HCT116 (cell line): ENCODE data around the gene CCR5AS.

Experiments
- ATAC-seq: fragments of 200-7000 bp; cut with Tn5 transposase; 2 replicates; pipeline ENCODE4 v1.9.1; 2020; ENCODE audit warnings: mild to moderate bottlenecking, moderate library complexity
- BruUV-seq: library from RNA; stranded (reverse); fragments of 400-500 nt; replicated peaks from 2 replicates; lab custom pipeline; 2021; lab: Mats Ljungman, UMichigan
- CTCF ChIA-PET: fragments of 300-600 bp; sonication (Branson Sonifier 250); formaldehyde crosslinking; loops from one replicate; lab custom pipeline; 2021; ENCODE audit warnings: antibody characterized with exemption; lab: Charles Lee
- POLR2A ChIA-PET: fragments of 300-600, 350-600 bp; sonication (Branson Sonifier 250); formaldehyde crosslinking; loops from one replicate; lab custom pipeline; 2021; ENCODE audit warnings: antibody characterized with exemption; lab: Charles Lee
- RAD21 ChIA-PET, 2 experiments: fragments of 300-600 bp; sonication (Branson Sonifier 250); formaldehyde crosslinking; loops; one replicate each; lab custom pipeline; 2023; ENCODE audit warnings: low total read pairs in 2 of 2; ENCODE audit not compliant: uncharacterized antibody in 2 of 2, unreplicated experiment in 2 of 2, low non-redundant PET in 1 of 2; lab: Charles Lee
- DNase-seq: peaks from one replicate; pipeline ENCODE4 v3.0.0-alpha.2; 2010; ENCODE audit warnings: low read depth, low spot score
- H2AFZ ChIP-seq: fragments of 200-600 bp; shearing (Covaris generic), sonication (generic); 2 replicates; pipeline ENCODE4 v1.6.1; 2017; ENCODE audit warnings: low read depth, mixed run types, mixed read lengths, antibody characterized with exemption, low read length; ENCODE audit not compliant: poor library complexity, severe bottlenecking
- H3K27ac ChIP-seq: 2 replicates; pipeline ENCODE4 v1.5.1; 2012; ENCODE audit warnings: low read depth, low read length
- H3K27me3 ChIP-seq: fragments of 200-600 bp; sonication (generic); 2 replicates; pipeline ENCODE4 v1.6.1; 2016; ENCODE audit warnings: mixed run types, low read length, mixed read lengths; ENCODE audit not compliant: insufficient read depth
- H3K36me3 ChIP-seq, 2 experiments: fragments of 200-500 bp in 1 of 2; fragments of 200-600 bp in 1 of 2; sonication (Bioruptor generic) in 1 of 2; sonication (generic) in 1 of 2; 2 replicates each; pipeline versions ENCODE4 v1.5.1 to v1.6.1; 2014 to 2016; ENCODE audit warnings: low read length in 2 of 2, inconsistent platforms in 1 of 2, mixed read lengths in 1 of 2, mixed run types in 1 of 2; ENCODE audit not compliant: insufficient read depth in 2 of 2, control insufficient read depth in 1 of 2
- H3K4me1 ChIP-seq, 2 experiments: fragments of 200-600 bp in 1 of 2; sonication (generic) in 1 of 2; 2 replicates each; pipeline versions ENCODE4 v1.5.1 to v1.6.1; 2012 to 2017; ENCODE audit warnings: low read length in 2 of 2, inconsistent platforms in 1 of 2, mild to moderate bottlenecking in 1 of 2, mixed read lengths in 1 of 2, mixed run types in 1 of 2, moderate library complexity in 1 of 2; ENCODE audit not compliant: insufficient read depth in 2 of 2, control insufficient read depth in 1 of 2
- H3K4me2 ChIP-seq: fragments of 200-600 bp; sonication (generic); 2 replicates; pipeline ENCODE4 v1.6.1; 2017; ENCODE audit warnings: mixed run types, low read length, mixed read lengths
- H3K4me3 ChIP-seq, 2 experiments: fragments of 200-600 bp in 1 of 2; sonication (generic) in 1 of 2; replicated peaks in 1 of 2; 2 replicates each; pipeline ENCODE4 v1.5.1; 2011 to 2016; ENCODE audit warnings: low read length in 2 of 2, control low read depth in 1 of 2, low read depth in 1 of 2, mild to moderate bottlenecking in 1 of 2, mixed read lengths in 1 of 2, mixed run types in 1 of 2
- H3K79me2 ChIP-seq: fragments of 200-600 bp; sonication (generic); 2 replicates; pipeline ENCODE4 v1.6.1; 2017; ENCODE audit warnings: mild to moderate bottlenecking, mixed run types, low read length, moderate library complexity, mixed read lengths; ENCODE audit not compliant: insufficient read depth
- H3K9ac ChIP-seq: fragments of 200-600 bp; sonication (generic); 2 replicates; pipeline ENCODE4 v1.6.1; 2016; ENCODE audit warnings: low read length, mixed read lengths
- H3K9me2 ChIP-seq: fragments of 200-600 bp; sonication (generic), shearing (Covaris generic); 2 replicates; pipeline ENCODE4 v1.6.1; 2017; ENCODE audit warnings: mixed run types, mild to moderate bottlenecking, moderate library complexity; ENCODE audit not compliant: insufficient read depth
- H3K9me3 ChIP-seq, 2 experiments: fragments of 200-500 bp in 1 of 2; fragments of 200-600 bp in 1 of 2; sonication (Bioruptor generic) in 1 of 2; sonication (generic) in 1 of 2; 2 replicates each; pipeline ENCODE4 v1.6.1; 2014 to 2017; ENCODE audit warnings: low read length in 2 of 2, mixed read lengths in 2 of 2, inconsistent platforms in 1 of 2, low read depth in 1 of 2, mild to moderate bottlenecking in 1 of 2, mixed run types in 1 of 2, moderate library complexity in 1 of 2; ENCODE audit not compliant: control insufficient read depth in 1 of 2, insufficient read depth in 1 of 2
- H4K20me1 ChIP-seq: fragments of 200-600 bp; sonication (generic), shearing (Covaris generic); 2 replicates; pipeline ENCODE4 v1.6.1; 2017; ENCODE audit warnings: mixed run types, mild to moderate bottlenecking, moderate library complexity; ENCODE audit not compliant: insufficient read depth
- ELF1 ChIP-seq: IDR thresholded peaks from 2 replicates; pipeline ENCODE4 v1.6.1; 2012; ENCODE audit warnings: low read depth, borderline replicate concordance
- EZH2phosphoT487 ChIP-seq: fragments of 200-600 bp; IDR thresholded peaks from 2 replicates; pipeline ENCODE4 v1.6.1; 2018; ENCODE audit warnings: antibody characterized with exemption, borderline replicate concordance
- SP1 ChIP-seq: IDR thresholded peaks from 2 replicates; pipeline ENCODE4 v1.6.1; 2012; ENCODE audit warnings: low read depth
- SRF ChIP-seq: IDR thresholded peaks from 2 replicates; pipeline ENCODE4 v1.6.1; 2012; ENCODE audit warnings: low read depth
- TCF7L2 ChIP-seq: IDR thresholded peaks from 2 replicates; pipeline ENCODE4 v1.7.0; 2011; ENCODE audit warnings: borderline replicate concordance, inconsistent platforms; ENCODE audit not compliant: insufficient read depth, insufficient read length; ENCODE audit errors: extremely low read depth
- intact Hi-C: fragments of 100-400 bp; cut with micrococcal nuclease; formaldehyde crosslinking; loops from 2 replicates; pipeline ENCODE4 v1.10.0; 2022
- TF ChIP-seq, protein P1 (sequence below): IDR thresholded peaks from 2 replicates; pipeline ENCODE4 v1.6.1; 2011; ENCODE audit warnings: mild to moderate bottlenecking, low read length, moderate library complexity; ENCODE audit not compliant: insufficient replicate concordance; ENCODE audit errors: extremely low read depth
- TF ChIP-seq, protein P2 (sequence below): IDR thresholded peaks from 2 replicates; pipeline ENCODE4 v1.6.1; 2012

The CCR5AS gene

DNA sequence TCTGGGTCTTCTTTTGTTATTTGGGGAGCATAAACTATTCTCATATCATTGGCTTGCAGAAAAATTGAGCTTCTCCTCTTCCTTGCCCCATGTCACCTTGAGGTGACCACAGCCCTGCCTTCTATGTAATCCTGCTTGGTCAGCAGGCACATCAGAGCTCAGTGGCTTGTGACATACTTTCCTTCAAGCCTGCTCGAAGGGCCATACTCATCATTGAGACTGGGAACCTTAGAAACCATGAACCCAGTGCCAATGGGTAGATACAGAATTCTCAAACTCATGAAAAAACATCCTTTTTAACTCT lies 56.7 kb downstream of the CCR5AS start (continued):
- TF ChIP-seq, protein P1, sequence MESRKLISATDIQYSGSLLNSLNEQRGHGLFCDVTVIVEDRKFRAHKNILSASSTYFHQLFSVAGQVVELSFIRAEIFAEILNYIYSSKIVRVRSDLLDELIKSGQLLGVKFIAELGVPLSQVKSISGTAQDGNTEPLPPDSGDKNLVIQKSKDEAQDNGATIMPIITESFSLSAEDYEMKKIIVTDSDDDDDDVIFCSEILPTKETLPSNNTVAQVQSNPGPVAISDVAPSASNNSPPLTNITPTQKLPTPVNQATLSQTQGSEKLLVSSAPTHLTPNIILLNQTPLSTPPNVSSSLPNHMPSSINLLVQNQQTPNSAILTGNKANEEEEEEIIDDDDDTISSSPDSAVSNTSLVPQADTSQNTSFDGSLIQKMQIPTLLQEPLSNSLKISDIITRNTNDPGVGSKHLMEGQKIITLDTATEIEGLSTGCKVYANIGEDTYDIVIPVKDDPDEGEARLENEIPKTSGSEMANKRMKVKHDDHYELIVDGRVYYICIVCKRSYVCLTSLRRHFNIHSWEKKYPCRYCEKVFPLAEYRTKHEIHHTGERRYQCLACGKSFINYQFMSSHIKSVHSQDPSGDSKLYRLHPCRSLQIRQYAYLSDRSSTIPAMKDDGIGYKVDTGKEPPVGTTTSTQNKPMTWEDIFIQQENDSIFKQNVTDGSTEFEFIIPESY: no peak
- no peak for TF ChIP-seq SRF

DNA sequence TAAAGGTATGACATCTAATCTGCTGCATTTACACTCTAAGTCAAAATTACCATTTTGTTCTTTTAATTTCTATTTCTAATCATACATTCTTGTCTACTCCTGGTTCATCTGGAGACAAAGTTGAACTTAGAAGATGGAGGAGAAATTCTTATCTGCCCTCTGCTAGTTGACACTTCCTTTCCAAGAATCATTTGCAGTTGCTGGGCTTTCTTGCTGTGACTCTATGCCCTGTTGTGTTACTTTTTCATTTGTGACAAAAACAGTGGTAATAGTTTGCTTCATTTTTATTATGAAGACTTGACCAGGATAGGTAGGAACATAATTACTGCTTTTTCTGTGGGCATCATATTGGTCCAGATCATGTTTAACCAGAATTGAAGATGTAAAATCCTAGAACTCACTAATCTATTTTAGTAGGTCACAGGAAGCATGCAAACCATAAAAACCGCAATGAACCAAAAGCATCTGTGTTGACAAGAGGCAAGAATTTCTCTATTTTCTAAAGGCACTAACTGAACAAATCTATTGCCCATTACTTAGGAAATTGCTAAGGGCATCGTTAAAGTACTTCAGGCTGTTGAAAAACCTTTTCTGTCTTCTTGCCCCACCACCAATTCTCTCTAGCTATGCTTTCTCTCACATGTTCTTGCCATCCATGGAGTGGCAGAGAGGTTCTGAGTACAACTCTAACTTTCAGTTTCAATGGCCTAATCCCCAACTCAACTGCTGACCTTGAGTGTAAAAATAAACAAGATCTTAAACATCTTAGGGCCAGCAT lies 57.2 kb downstream of the CCR5AS start:
- no peak overlapping the region for H3K9ac ChIP-seq
- H3K4me2 ChIP-seq: no peak overlapping the region
- no peaks in the 10 kb centered on the region for H3K36me3 ChIP-seq
- no peak for ATAC-seq
- no peak for TF ChIP-seq EZH2phosphoT487
- no peak for TF ChIP-seq SP1
- no peak for TF ChIP-seq TCF7L2
- no peak for TF ChIP-seq ELF1
- TF ChIP-seq, protein P2, sequence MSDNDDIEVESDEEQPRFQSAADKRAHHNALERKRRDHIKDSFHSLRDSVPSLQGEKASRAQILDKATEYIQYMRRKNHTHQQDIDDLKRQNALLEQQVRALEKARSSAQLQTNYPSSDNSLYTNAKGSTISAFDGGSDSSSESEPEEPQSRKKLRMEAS: no peak
- TF ChIP-seq, all 23 proteins: peak for 0
- BruUV-seq: no TSS peak
- no peaks in the 10 kb centered on the region; the same call in 1 of the 2 replicates for H3K9me2 ChIP-seq
- CTCF ChIA-PET: no interaction called here
- H3K79me2 ChIP-seq: no peaks in the 10 kb centered on the region
- H3K9me3 ChIP-seq: no peaks in the 10 kb centered on the region
- H4K20me1 ChIP-seq: no peaks in the 10 kb centered on the region
- H3K27me3 ChIP-seq: peaks cover 36% of the 10 kb centered on the region
- no peak overlapping the region for H3K27ac ChIP-seq
- no peak overlapping the region for H3K4me3 ChIP-seq
- RAD21 ChIA-PET: no interaction called here
- H2AFZ ChIP-seq: no peak overlapping the region
- intact Hi-C loops: no loop called here
- POLR2A ChIA-PET: no interaction called here
- no peak for DNase-seq
- H3K4me1 ChIP-seq: no peaks in the 10 kb centered on the region
